Trophoblast cell (in vitro differentiated cells and primary cell): Measurements from ENCODE around the gene SERPINA10.
A peak's percentile ranks its signal among the peaks of the same experiment; 100 is the strongest.
"Not testable (repeated sequence)": the region's sequence is repeated elsewhere in the genome, so short reads cannot be mapped to it uniquely, and the experiment has no call there.

Experiments used
- DNase-seq, 2 donors: peaks; one replicate each; pipeline ENCODE4 v3.0.0-alpha.2; 2016
- H2AFZ ChIP-seq: 2 replicates; pipeline ENCODE4 v1.6.1; 2013; ENCODE audit warnings: low read length, moderate library complexity, mild to moderate bottlenecking; ENCODE audit not compliant: insufficient read depth, poor library complexity
- H2AK5ac ChIP-seq: 2 replicates; pipeline ENCODE4 v1.6.1; 2013; ENCODE audit warnings: mild to moderate bottlenecking, low read length
- H2BK120ac ChIP-seq: 2 replicates; pipeline ENCODE4 v1.6.1; 2013; ENCODE audit warnings: low read length, mild to moderate bottlenecking, moderate library complexity; ENCODE audit not compliant: insufficient read depth, poor library complexity
- H2BK12ac ChIP-seq: 2 replicates; pipeline ENCODE4 v1.6.1; 2013; ENCODE audit warnings: mild to moderate bottlenecking, low read length, moderate library complexity
- H2BK5ac ChIP-seq: 2 replicates; pipeline ENCODE4 v1.6.1; 2013; ENCODE audit warnings: low read length, low read depth, moderate library complexity, mild to moderate bottlenecking; ENCODE audit not compliant: poor library complexity
- H3K14ac ChIP-seq: 2 replicates; pipeline ENCODE4 v1.6.1; 2013; ENCODE audit warnings: mild to moderate bottlenecking, low read length
- H3K18ac ChIP-seq: 2 replicates; pipeline ENCODE4 v1.6.1; 2013; ENCODE audit warnings: mild to moderate bottlenecking, low read length
- H3K23ac ChIP-seq: 2 replicates; pipeline ENCODE4 v1.6.1; 2013; ENCODE audit warnings: low read length
- H3K27ac ChIP-seq: 2 replicates; pipeline ENCODE4 v1.5.1; 2013; ENCODE audit warnings: low read depth, mild to moderate bottlenecking, inconsistent platforms, low read length, moderate library complexity
- H3K27me3 ChIP-seq: 2 replicates; pipeline ENCODE4 v1.6.1; 2013; ENCODE audit warnings: inconsistent platforms, mild to moderate bottlenecking, low read length, moderate library complexity; ENCODE audit not compliant: insufficient read depth
- H3K36me3 ChIP-seq, 2 experiments: 1 replicate in 1 of 2; 2 replicates in 1 of 2; pipeline ENCODE4 v1.6.1; 2013; ENCODE audit warnings: low read length in 2 of 2, mild to moderate bottlenecking in 2 of 2, moderate library complexity in 1 of 2; ENCODE audit not compliant: insufficient read depth in 2 of 2, control insufficient read depth in 1 of 2
- H3K4ac ChIP-seq: 2 replicates; pipeline ENCODE4 v1.6.1; 2013; ENCODE audit warnings: low read depth, mild to moderate bottlenecking, low read length, moderate library complexity
- H3K4me1 ChIP-seq, 2 experiments: 1 replicate in 1 of 2; 2 replicates in 1 of 2; pipeline ENCODE4 v1.6.1; 2013; ENCODE audit warnings: low read length in 2 of 2, mild to moderate bottlenecking in 2 of 2, moderate library complexity in 1 of 2; ENCODE audit not compliant: insufficient read depth in 2 of 2, control insufficient read depth in 1 of 2
- H3K4me2 ChIP-seq: 2 replicates; pipeline ENCODE4 v1.6.1; 2013; ENCODE audit warnings: inconsistent platforms, mild to moderate bottlenecking, low read length, moderate library complexity
- H3K4me3 ChIP-seq: 2 replicates; pipeline ENCODE4 v1.5.1; 2013; ENCODE audit warnings: mild to moderate bottlenecking, low read depth, low read length, inconsistent platforms
- H3K79me1 ChIP-seq: one replicate; pipeline ENCODE4 v1.6.1; 2013; ENCODE audit warnings: low read length
- H3K79me2 ChIP-seq: 2 replicates; pipeline ENCODE4 v1.6.1; 2013; ENCODE audit warnings: low read length, mild to moderate bottlenecking; ENCODE audit not compliant: control insufficient read depth, insufficient read depth, poor library complexity
- H3K9ac ChIP-seq: 2 replicates; pipeline ENCODE4 v1.6.1; 2013; ENCODE audit warnings: mild to moderate bottlenecking, low read length
- H3K9me3 ChIP-seq: 2 replicates; pipeline ENCODE4 v1.6.1; 2013; ENCODE audit warnings: low read depth, mild to moderate bottlenecking, control low read depth, inconsistent platforms, low read length; ENCODE audit not compliant: insufficient read depth
- H4K12ac ChIP-seq: 2 replicates; pipeline ENCODE4 v1.6.1; 2013; ENCODE audit warnings: low read depth, mild to moderate bottlenecking, low read length, moderate library complexity
- H4K8ac ChIP-seq: 2 replicates; pipeline ENCODE4 v1.6.1; 2013; ENCODE audit warnings: low read depth, mild to moderate bottlenecking, low read length, moderate library complexity
- H4K91ac ChIP-seq: one replicate; pipeline ENCODE4 v1.6.1; 2013; ENCODE audit warnings: low read depth, mild to moderate bottlenecking, low read length, moderate library complexity
- WGBS: extraction: QIAGEN DNeasy Blood & Tissue Kit; methylation state at CpG from one replicate; pipeline ENCODE4 v1.1.7; 2013; ENCODE audit warnings: missing lambda C conversion rate; ENCODE audit not compliant: insufficient read length, insufficient coverage; ENCODE audit errors: extremely low coverage; 5-methylcytosine and 5-hydroxymethylcytosine counted together

SERPINA10 gene

GRCh38 chr14:94282991-94283723 is 9.9 kb downstream of the SERPINA10 start:
- Histone ChIP-seq H3K4me2 (no peak overlapping the region), H3K27ac (no peak overlapping the region), H3K27me3 (no peaks in the 10 kb centered on the region), H3K9me3 (no peaks in the 10 kb centered on the region), H3K9ac (no peak overlapping the region), H2BK5ac (no peak overlapping the region), H3K18ac (no peak overlapping the region), H2AFZ (no peak overlapping the region), H4K8ac (no peak overlapping the region), H3K4ac (no peak overlapping the region), H4K12ac (no peak overlapping the region), H2BK12ac (no peak overlapping the region), H3K23ac (no peak overlapping the region), H3K4me1 (no peaks in the 10 kb centered on the region), H3K14ac (no peak overlapping the region), H3K4me3 (no peak overlapping the region), H3K79me1 (no peaks in the 10 kb centered on the region), H3K36me3 (no peaks in the 10 kb centered on the region), H4K91ac (no peak overlapping the region), H2AK5ac (no peak overlapping the region), H2BK120ac (no peak overlapping the region), H3K79me2 (no peaks in the 10 kb centered on the region)
- peak; percentile 13 to 37 for DNase-seq
- WGBS = no CpG with 5 or more reads among the region's 2 CpGs

- Histone ChIP-seq H4K8ac (no peak overlapping the region), H3K36me3 (no peaks in the 10 kb centered on the region), H3K4me1 (no peaks in the 10 kb centered on the region), H2BK12ac (no peak overlapping the region), H3K4ac (no peak overlapping the region), H3K79me2 (no peaks in the 10 kb centered on the region), H3K14ac (no peak overlapping the region), H3K27ac (no peak overlapping the region), H3K4me2 (no peak overlapping the region), H3K4me3 (no peak overlapping the region), H2AK5ac (no peak overlapping the region), H4K91ac (no peak overlapping the region), H3K79me1 (no peaks in the 10 kb centered on the region), H3K9ac (no peak overlapping the region), H2BK5ac (no peak overlapping the region), H3K27me3 (no peaks in the 10 kb centered on the region), H3K9me3 (no peaks in the 10 kb centered on the region), H3K23ac (no peak overlapping the region), H3K18ac (no peak overlapping the region), H2BK120ac (no peak overlapping the region), H4K12ac (no peak overlapping the region), H2AFZ (no peak overlapping the region)
- no peak for DNase-seq
- no CpG with 5 or more reads among the region's 2 CpGs for WGBS
These were observed 14.3 kb downstream of the SERPINA10 start for GRCh38 chr14:94278731-94279130.

- not testable (repeated sequence) for H2BK5ac ChIP-seq, H4K8ac ChIP-seq, H4K91ac ChIP-seq, H2AFZ ChIP-seq, H3K27ac ChIP-seq, H3K79me2 ChIP-seq, H3K14ac ChIP-seq, H3K4ac ChIP-seq, H3K4me3 ChIP-seq, H3K9ac ChIP-seq, H2AK5ac ChIP-seq, H3K79me1 ChIP-seq, H2BK12ac ChIP-seq, H3K36me3 ChIP-seq, H3K9me3 ChIP-seq, H3K27me3 ChIP-seq, H4K12ac ChIP-seq, H3K4me2 ChIP-seq, H3K23ac ChIP-seq, H2BK120ac ChIP-seq, H3K18ac ChIP-seq, H3K4me1 ChIP-seq
- peak in 1 of 2 donors; percentile 13 for DNase-seq
- no CpG with 5 or more reads among the region's 11 CpGs for WGBS
These were observed 16.0 kb downstream of the SERPINA10 start for GRCh38 chr14:94276898-94277561.

- no peak overlapping the region for H4K8ac ChIP-seq
- H2BK120ac ChIP-seq = no peak overlapping the region
- no CpG with 5 or more reads among the region's 10 CpGs for WGBS
- H3K9me3 ChIP-seq = no peaks in the 10 kb centered on the region
- no peak for DNase-seq
- H3K4me3 ChIP-seq = no peak overlapping the region
- H3K23ac ChIP-seq = no peak overlapping the region
- H3K27ac ChIP-seq = no peak overlapping the region
- no peak overlapping the region for H2BK12ac ChIP-seq
- no peak overlapping the region for H4K91ac ChIP-seq
- no peak overlapping the region for H3K9ac ChIP-seq
- H3K79me2 ChIP-seq = no peaks in the 10 kb centered on the region
- no peak overlapping the region for H3K4me2 ChIP-seq
- no peaks in the 10 kb centered on the region for H3K36me3 ChIP-seq
- H3K18ac ChIP-seq = no peak overlapping the region
- no peak overlapping the region for H3K14ac ChIP-seq
- no peak overlapping the region for H2BK5ac ChIP-seq
- H3K79me1 ChIP-seq = no peaks in the 10 kb centered on the region
- H2AFZ ChIP-seq = no peak overlapping the region
- H4K12ac ChIP-seq = no peak overlapping the region
- H3K27me3 ChIP-seq = no peaks in the 10 kb centered on the region
- H3K4me1 ChIP-seq = no peaks in the 10 kb centered on the region
- H3K4ac ChIP-seq = no peak overlapping the region
- no peak overlapping the region for H2AK5ac ChIP-seq
These were observed 23.9 kb downstream of the SERPINA10 start for GRCh38 chr14:94269156-94269555.
